Prostate gland (tissue), 2 donors: ENCODE results near the gene THRB. TPM values are rescaled to one million over a fixed set of nuclear protein-coding genes. Genes with fewer than 3 reads are reported as not detected.

Experiments
- DNase-seq: peaks from one replicate; pipeline ENCODE4 v3.0.0-alpha.2; 2019; ENCODE audit warnings: low spot score
- H3K27ac ChIP-seq, 2 donors: fragments of 200-600 bp; sonication (generic); 2 replicates each; pipeline ENCODE4 v1.5.1; 2017 to 2019
- H3K27me3 ChIP-seq: fragments of 200-600 bp; sonication (generic); replicated peaks from 2 replicates; pipeline ENCODE4 v1.5.1; 2019; ENCODE audit not compliant: insufficient read depth
- H3K36me3 ChIP-seq, 2 donors: fragments of 200-600 bp; sonication (generic); 1 replicate in 1 of 2; 2 replicates in 1 of 2; pipeline versions ENCODE4 v1.5.1 to v1.8.1; 2017 to 2019
- H3K4me1 ChIP-seq: fragments of 200-600 bp; sonication (generic); replicated peaks from 2 replicates; pipeline ENCODE4 v1.5.1; 2019
- H3K4me3 ChIP-seq, 2 donors: fragments of 200-600 bp; sonication (generic); 2 replicates each; pipeline ENCODE4 v1.5.1; 2017 to 2019
- H3K9me3 ChIP-seq: fragments of 200-600 bp; sonication (generic); 2 replicates; pipeline ENCODE4 v1.5.1; 2017
- CTCF ChIP-seq, 4 experiments: fragments of 200-600 bp in 2 of 4; fragments of 450-650 bp in 2 of 4; sonication (generic) in 2 of 4; IDR thresholded peaks; 1 replicate in 3 of 4; 2 replicates in 1 of 4; pipeline ENCODE4 v1.5.1; 2016 to 2019; ENCODE audit warnings: antibody characterized with exemption in 4 of 4, mild to moderate bottlenecking in 2 of 4, moderate library complexity in 2 of 4
- POLR2A ChIP-seq: fragments of 450-650 bp; IDR thresholded peaks from one replicate; pipeline ENCODE4 v1.6.1; 2016; ENCODE audit warnings: antibody characterized with exemption, mild to moderate bottlenecking
- POLR2AphosphoS5 ChIP-seq: sonication (generic); formaldehyde crosslinking; IDR thresholded peaks from one replicate; pipeline ENCODE4 v1.6.1; 2017; ENCODE audit warnings: antibody characterized with exemption
- WGBS: methylation state at CpG from one replicate; pipeline ENCODE4 v1.1.5; 2018; 5-methylcytosine and 5-hydroxymethylcytosine counted together
- intact Hi-C: fragments of 100-400 bp; cut with DNase I; formaldehyde crosslinking; loops from one replicate; pipeline ENCODE4 v1.14.2; 2022
- total RNA-seq, 2 donors: library from RNA; depleted of rRNA; stranded (reverse); fragments of >200 nt; gene quantifications; one replicate each; pipeline ENCODE4 v1.1.0, GENCODE V29; 2016

THRB gene
- total RNA-seq, 2 donors from 2014 or later = 13.0 to 39.6 TPM

- H3K4me1 ChIP-seq = no peaks in the 10 kb centered on the region
- no peak overlapping the region for H3K4me3 ChIP-seq
- no peaks in the 10 kb centered on the region for H3K27me3 ChIP-seq
- DNase-seq = no peak
- no peak overlapping the region for H3K27ac ChIP-seq
- TF ChIP-seq POLR2AphosphoS5 (no peak), POLR2A (no peak), CTCF (IDR thresholded peaks at IDR 0.05) (no peak)
- H3K36me3 ChIP-seq = no peaks in the 10 kb centered on the region
- no peaks in the 10 kb centered on the region for H3K9me3 ChIP-seq
- intact Hi-C loops = no loop called here
- 93% methylated on average over 4 of the region's 4 CpGs for WGBS
Measured at GRCh38 chr3:24342275-24342674, 152.4 kb downstream of the THRB start.

GRCh38 chr3:24341668-24342067 lies 153.0 kb downstream of the THRB start:
- intact Hi-C loops = no loop called here
- H3K4me1 ChIP-seq = no peaks in the 10 kb centered on the region
- no peak for DNase-seq
- H3K9me3 ChIP-seq = no peaks in the 10 kb centered on the region
- H3K27me3 ChIP-seq = no peaks in the 10 kb centered on the region
- no peaks in the 10 kb centered on the region for H3K36me3 ChIP-seq
- H3K27ac ChIP-seq = no peak overlapping the region
- TF ChIP-seq POLR2A = no peak
- no peak for TF ChIP-seq CTCF (IDR thresholded peaks at IDR 0.05)
- TF ChIP-seq POLR2AphosphoS5 = no peak
- H3K4me3 ChIP-seq = no peak overlapping the region

- H3K27me3 ChIP-seq = no peaks in the 10 kb centered on the region
- H3K36me3 ChIP-seq = no peaks in the 10 kb centered on the region
- 90% methylated on average over 4 of the region's 4 CpGs for WGBS
Measured at GRCh38 chr3:24340966-24341365, 153.7 kb downstream of the THRB start.

GRCh38 chr3:24340161-24340560 lies 154.5 kb downstream of the THRB start:
- H3K36me3 ChIP-seq = no peaks in the 10 kb centered on the region
- intact Hi-C loops = no loop called here
- H3K4me1 ChIP-seq = no peaks in the 10 kb centered on the region
- 94% methylated on average over 1 of the region's 1 CpG for WGBS
- no peaks in the 10 kb centered on the region for H3K27me3 ChIP-seq
- H3K9me3 ChIP-seq = no peaks in the 10 kb centered on the region
- TF ChIP-seq CTCF (IDR thresholded peaks at IDR 0.05) (no peak), POLR2A (no peak), POLR2AphosphoS5 (no peak)
- no peak for DNase-seq
- no peak overlapping the region for H3K4me3 ChIP-seq
- H3K27ac ChIP-seq = no peak overlapping the region

More at GRCh38 chr3:24340966-24341365, 153.7 kb downstream of the THRB start:
- Histone ChIP-seq H3K4me1 (no peaks in the 10 kb centered on the region), H3K9me3 (no peaks in the 10 kb centered on the region), H3K4me3 (no peak overlapping the region), H3K27ac (no peak overlapping the region)
- no peak for TF ChIP-seq CTCF (IDR thresholded peaks at IDR 0.05)
- TF ChIP-seq POLR2A = no peak
- no peak for TF ChIP-seq POLR2AphosphoS5
- no peak for DNase-seq
- intact Hi-C loops = no loop called here

- TF ChIP-seq CTCF (IDR thresholded peaks at IDR 0.05) (no peak), POLR2AphosphoS5 (no peak), POLR2A (no peak)
- Histone ChIP-seq H3K27ac (no peak overlapping the region), H3K27me3 (no peaks in the 10 kb centered on the region), H3K36me3 (no peaks in the 10 kb centered on the region), H3K4me1 (no peaks in the 10 kb centered on the region), H3K4me3 (no peak overlapping the region), H3K9me3 (no peaks in the 10 kb centered on the region)
- intact Hi-C loops = no loop called here
- WGBS = 66% methylated on average over 5 of the region's 5 CpGs
- no peak for DNase-seq
Measured at GRCh38 chr3:24339266-24339825, 155.3 kb downstream of the THRB start.
